ENCODE measurements around the gene TIPRL.

Gene TIPRL

GRCh38 chr1:168217664-168218063, 38.9 kb downstream of the TIPRL start:
- no peak for DNase-seq

GRCh38 chr1:168218658-168219057, 39.9 kb downstream of the TIPRL start:
- no peak for DNase-seq

GRCh38 chr1:168220470-168220871, 41.7 kb downstream of the TIPRL start:
- DNase-seq = no peak

GRCh38 chr1:168221275-168221674, 42.5 kb downstream of the TIPRL start:
- DNase-seq = no peak

- DNase-seq = no peak
Observed at GRCh38 chr1:168223261-168223660, 44.5 kb downstream of the TIPRL start.

GRCh38 chr1:168223681-168224540, 45.1 kb downstream of the TIPRL start:
- DNase-seq = no peak

GRCh38 chr1:168224991-168225390, 46.2 kb downstream of the TIPRL start:
- DNase-seq = no peak

GRCh38 chr1:168225476-168226190, 46.9 kb downstream of the TIPRL start, which contains the start of gene SFT2D2:
SFT2D2 (plus strand) TSS chr1:168226004; CDS start chr1:168226080, 76 bp downstream.
- DNase-seq = peak; percentile 75 to 79

GRCh38 chr1:168227620-168228019, 48.9 kb downstream of the TIPRL start:
- no peak for DNase-seq

GRCh38 chr1:168229893-168230292, 51.1 kb downstream of the TIPRL start:
- no peak for DNase-seq

- DNase-seq = no peak
Observed at GRCh38 chr1:168230709-168231108, 51.9 kb downstream of the TIPRL start.

GRCh38 chr1:168234846-168235547, 56.2 kb downstream of the TIPRL start:
- DNase-seq = peak in 1 of 2 experiments; percentile 51

- DNase-seq = no peak
Observed at GRCh38 chr1:168235548-168235885, 56.8 kb downstream of the TIPRL start.

GRCh38 chr1:168235937-168236336, 57.2 kb downstream of the TIPRL start:
- DNase-seq = no peak

GRCh38 chr1:168236836-168237611, 58.3 kb downstream of the TIPRL start:
- peak; percentile 45 to 60 for DNase-seq

- no peak for DNase-seq
Observed at GRCh38 chr1:168243198-168243597, 64.4 kb downstream of the TIPRL start.

- no peak for DNase-seq
Observed at GRCh38 chr1:168243636-168244212, 65.0 kb downstream of the TIPRL start.

- DNase-seq = no peak
Observed at GRCh38 chr1:168245042-168245441, 66.3 kb downstream of the TIPRL start.

GRCh38 chr1:168246506-168246905, 67.7 kb downstream of the TIPRL start:
- DNase-seq = no peak
